HepG2 (cell line): ENCODE results near the gene RGR. TPM values are rescaled to one million over a fixed set of nuclear protein-coding genes. Genes with fewer than 3 reads are reported as not detected.

Experiments used
- CEBPG ChIP-seq: IDR thresholded peaks from 2 replicates; pipeline ENCODE4 v1.6.1; 2016
- CSRNP1 ChIP-seq: sonication (generic); formaldehyde crosslinking; IDR thresholded peaks from 2 replicates; pipeline ENCODE4 v1.8.1; 2023; ENCODE audit warnings: mild to moderate bottlenecking, missing genetic modification reagents
- FOXO4 ChIP-seq: sonication (generic); formaldehyde crosslinking; conservative IDR thresholded peaks from 2 replicates; pipeline ENCODE4 v1.8.1; 2023; ENCODE audit warnings: missing genetic modification reagents
- FUBP1 ChIP-seq: sonication (generic); formaldehyde crosslinking; IDR thresholded peaks from 2 replicates; pipeline ENCODE4 v1.5.1; 2020; ENCODE audit warnings: missing genetic modification reagents, mild to moderate bottlenecking, borderline replicate concordance
- HMG20A ChIP-seq: IDR thresholded peaks from 2 replicates; pipeline ENCODE4 v1.6.1; 2016; ENCODE audit warnings: borderline replicate concordance
- KLF15 ChIP-seq: sonication (generic); formaldehyde crosslinking; IDR thresholded peaks from 2 replicates; pipeline ENCODE4 v1.8.1; 2023; ENCODE audit warnings: borderline replicate concordance, mild to moderate bottlenecking, inconsistent platforms, missing genetic modification reagents, mixed read lengths
- MAFF ChIP-seq: IDR thresholded peaks from 2 replicates; pipeline ENCODE4 v1.6.1; 2011; ENCODE audit warnings: low read depth, low read length, improper control_type of control experiment
- PHF21A ChIP-seq: sonication (generic); formaldehyde crosslinking; IDR thresholded peaks from 2 replicates; pipeline ENCODE4 v1.5.0; 2020; ENCODE audit warnings: mild to moderate bottlenecking, missing genetic modification reagents
- PRDM10 ChIP-seq: sonication (generic); formaldehyde crosslinking; IDR thresholded peaks from 2 replicates; pipeline ENCODE4 v1.4.0; 2020; ENCODE audit warnings: low read depth, missing genetic modification reagents
- SALL1 ChIP-seq: sonication (generic); formaldehyde crosslinking; IDR thresholded peaks from 2 replicates; pipeline ENCODE4 v1.8.0; 2022; ENCODE audit warnings: mild to moderate bottlenecking, missing genetic modification reagents
- TBX3 ChIP-seq: fragments of 450-650 bp; IDR thresholded peaks from 2 replicates; pipeline ENCODE4 v1.6.1; 2017; ENCODE audit warnings: antibody characterized with exemption, mild to moderate bottlenecking, inconsistent platforms, borderline replicate concordance
- ZBTB3 ChIP-seq: sonication (generic); formaldehyde crosslinking; IDR thresholded peaks from 2 replicates; pipeline ENCODE4 v1.4.0; 2020; ENCODE audit warnings: low read depth, mild to moderate bottlenecking, moderate library complexity, missing genetic modification reagents, borderline replicate concordance
- ZFP82 ChIP-seq: sonication (generic); formaldehyde crosslinking; IDR thresholded peaks from 2 replicates; pipeline ENCODE4 v1.5.1; 2020; ENCODE audit warnings: mild to moderate bottlenecking, missing genetic modification reagents, borderline replicate concordance
- ZNF430 ChIP-seq: sonication (generic); formaldehyde crosslinking; IDR thresholded peaks from 2 replicates; pipeline ENCODE4 v1.9.0; 2021; ENCODE audit warnings: mild to moderate bottlenecking, missing genetic modification reagents
- ZNF572 ChIP-seq: sonication (generic); formaldehyde crosslinking; IDR thresholded peaks from 2 replicates; pipeline ENCODE4 v1.5.1; 2020; ENCODE audit warnings: mild to moderate bottlenecking, missing genetic modification reagents
- ZNF878 ChIP-seq: sonication (generic); formaldehyde crosslinking; IDR thresholded peaks from 2 replicates; pipeline ENCODE4 v1.8.1; 2023; ENCODE audit warnings: mild to moderate bottlenecking, missing genetic modification reagents, moderate library complexity
- ZSCAN25 ChIP-seq: sonication (generic); formaldehyde crosslinking; IDR thresholded peaks from 2 replicates; pipeline ENCODE4 v1.8.0; 2022; ENCODE audit warnings: mild to moderate bottlenecking, missing genetic modification reagents
- ZUFSP ChIP-seq: sonication (generic); formaldehyde crosslinking; IDR thresholded peaks from 2 replicates; pipeline ENCODE4 v1.9.0; 2021; ENCODE audit warnings: missing genetic modification reagents, mild to moderate bottlenecking, borderline replicate concordance
- polyA plus RNA-seq, 8 experiments: library from polyadenylated mRNA; depleted of rRNA in 3 of 8; stranded (reverse) in 7 of 8; unstranded in 1 of 8; fragments of >200 nt; fragmentation: Illumina TruSeq in 4 of 8; extraction: Trizol in 4 of 8; gene quantifications; 2 replicates each; pipeline versions ENCODE4 v1.2.1 to v1.2.3, GENCODE V29; 2011 to 2016; ENCODE audit warnings: low read depth in 4 of 8, missing spikeins in 1 of 8, mixed read lengths in 1 of 8; ENCODE audit not compliant: insufficient read depth in 1 of 8
- total RNA-seq, 5 experiments: library from RNA; depleted of rRNA; stranded (reverse); fragments of >200 nt; fragmentation: Illumina TruSeq; extraction: Trizol; gene quantifications; 2 replicates each; pipeline ENCODE4 v1.2.3, GENCODE V29; 2016; ENCODE audit warnings: low read depth in 1 of 5

The RGR gene
- total and polyA plus RNA-seq, 2 of the 13 experiments (the other 11 are each of a cell fraction or from before 2014, with no cell fraction given) = 0.69 to 0.71 TPM

GRCh38 chr10:84244651-84245270 lies at the start of gene RGR (continued):
- no peak for TF ChIP-seq FOXO4 (CRISPR knock-in tag)
- TF ChIP-seq ZBTB3 (CRISPR knock-in tag) = no peak
- no peak for TF ChIP-seq PRDM10
- no peak for TF ChIP-seq ZFP82 (CRISPR knock-in tag)
- no peak for TF ChIP-seq ZNF430 (CRISPR knock-in tag)
- no peak for TF ChIP-seq ZUFSP (CRISPR knock-in tag)
- TF ChIP-seq ZSCAN25 = no peak
- TF ChIP-seq CEBPG (CRISPR knock-in tag) = peak; percentile 73
- TF ChIP-seq FUBP1 (CRISPR knock-in tag) = no peak
- no peak for TF ChIP-seq ZNF572
- no peak for TF ChIP-seq ZNF878 (CRISPR knock-in tag)
- no peak; the same call in 1 of the 2 replicates for TF ChIP-seq SALL1 (CRISPR knock-in tag)
- no peak for TF ChIP-seq CSRNP1 (CRISPR knock-in tag)
- TF ChIP-seq KLF15 (CRISPR knock-in tag) = no peak
- no peak for TF ChIP-seq HMG20A (CRISPR knock-in tag)
- peak; percentile 49; the same call in 1 of the 2 replicates for TF ChIP-seq PHF21A
- no peak for TF ChIP-seq TBX3
- TF ChIP-seq MAFF = no peak
